ENCODE data around the gene MTIF3. TPM values are rescaled to one million over a fixed set of nuclear protein-coding genes. Genes with fewer than 3 reads are reported as not detected.
A peak's percentile ranks its signal among the peaks of the same experiment; 100 is the strongest.

Gene MTIF3
- total and polyA plus RNA-seq, 8 donors: 20.5 to 139 (median 80.1) TPM

DNA sequence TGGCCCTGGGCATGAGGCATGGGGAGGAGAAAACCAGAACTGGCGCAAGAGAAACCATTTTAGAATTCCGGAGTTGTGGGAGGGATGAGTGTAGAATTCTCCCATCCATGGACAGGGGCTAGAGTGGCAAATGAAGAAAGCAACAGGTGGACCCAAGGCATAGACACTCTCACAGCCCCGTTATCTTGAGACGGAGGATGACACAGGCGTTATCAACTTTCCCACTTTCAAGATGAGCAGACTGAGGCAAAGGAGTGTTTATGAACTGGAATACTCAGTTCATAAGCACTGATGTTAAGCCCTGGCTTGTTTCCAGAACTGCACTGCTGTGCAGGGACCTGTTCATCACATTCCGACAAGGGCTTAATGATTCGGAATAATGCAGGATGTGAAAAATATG is 27.0 kb downstream of the MTIF3 start:
- DNase-seq: peak in 1 of 2 donors; percentile 26
- WGBS, 5 donors: 66 to 89% (median 85%) methylated on average over 7 of the region's 7 CpGs
- intact Hi-C loops (cut with DNase I; ENCODE audit: low total_unique reads): no loop called here

DNA sequence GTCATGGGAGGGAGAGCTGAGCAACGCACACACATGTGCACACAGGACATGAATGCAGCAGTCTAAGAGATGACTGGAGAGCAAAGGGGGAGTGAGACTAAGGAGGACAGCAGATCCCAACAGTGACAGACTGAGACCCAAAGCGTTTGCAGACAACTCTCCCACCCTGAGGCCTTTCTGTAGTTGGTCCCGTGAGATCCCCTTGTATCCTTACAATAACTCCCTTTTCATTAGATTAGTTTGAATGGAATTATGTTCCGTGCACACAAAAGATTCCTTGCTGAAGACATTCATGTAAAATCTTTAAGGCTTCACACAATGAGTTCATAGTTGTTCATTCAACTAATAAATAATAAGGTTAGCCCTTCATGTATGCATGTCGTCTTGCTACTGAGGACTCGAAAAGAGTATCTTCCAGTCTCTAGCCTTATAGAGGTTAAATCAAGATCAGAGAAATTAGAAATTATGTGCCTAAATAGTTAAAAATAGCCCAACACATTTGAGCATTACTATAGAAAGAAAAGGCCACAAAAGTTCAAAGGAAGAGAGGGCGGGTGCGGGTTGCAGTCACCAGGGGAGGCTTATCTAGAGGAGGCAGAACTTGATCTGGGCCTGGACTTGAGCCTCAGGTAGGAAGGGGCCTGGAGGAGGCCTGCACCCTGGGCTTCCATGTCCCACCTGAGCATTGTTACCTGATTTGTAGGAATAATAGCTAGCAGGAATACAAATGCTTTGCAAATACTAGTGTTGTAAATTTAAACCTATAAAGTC is 29.1 kb downstream of the MTIF3 start:
- Histone ChIP-seq H3K36me3 (no peaks in the 10 kb centered on the region), H3K27ac (no peak overlapping the region), H3K27me3 (no peaks in the 10 kb centered on the region), H3K4me3 (no peak overlapping the region), H3K4me1 (peaks cover 18 to 25% (median 23%) of the 10 kb centered on the region in 4 donors), H3K9me3 (no peaks in the 10 kb centered on the region)
- intact Hi-C loops (cut with DNase I; ENCODE audit: low total_unique reads): no loop called here
- TF ChIP-seq EP300 (IDR thresholded peaks at IDR 0.05): no peak
- no peak for TF ChIP-seq POLR2A (IDR thresholded peaks at IDR 0.05)
- TF ChIP-seq POLR2AphosphoS5 (IDR thresholded peaks at IDR 0.05): no peak
- TF ChIP-seq, protein P1, sequence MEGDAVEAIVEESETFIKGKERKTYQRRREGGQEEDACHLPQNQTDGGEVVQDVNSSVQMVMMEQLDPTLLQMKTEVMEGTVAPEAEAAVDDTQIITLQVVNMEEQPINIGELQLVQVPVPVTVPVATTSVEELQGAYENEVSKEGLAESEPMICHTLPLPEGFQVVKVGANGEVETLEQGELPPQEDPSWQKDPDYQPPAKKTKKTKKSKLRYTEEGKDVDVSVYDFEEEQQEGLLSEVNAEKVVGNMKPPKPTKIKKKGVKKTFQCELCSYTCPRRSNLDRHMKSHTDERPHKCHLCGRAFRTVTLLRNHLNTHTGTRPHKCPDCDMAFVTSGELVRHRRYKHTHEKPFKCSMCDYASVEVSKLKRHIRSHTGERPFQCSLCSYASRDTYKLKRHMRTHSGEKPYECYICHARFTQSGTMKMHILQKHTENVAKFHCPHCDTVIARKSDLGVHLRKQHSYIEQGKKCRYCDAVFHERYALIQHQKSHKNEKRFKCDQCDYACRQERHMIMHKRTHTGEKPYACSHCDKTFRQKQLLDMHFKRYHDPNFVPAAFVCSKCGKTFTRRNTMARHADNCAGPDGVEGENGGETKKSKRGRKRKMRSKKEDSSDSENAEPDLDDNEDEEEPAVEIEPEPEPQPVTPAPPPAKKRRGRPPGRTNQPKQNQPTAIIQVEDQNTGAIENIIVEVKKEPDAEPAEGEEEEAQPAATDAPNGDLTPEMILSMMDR (IDR thresholded peaks at IDR 0.05): no peak
- WGBS, 5 donors: 85 to 92% (median 87%) methylated on average over 8 of the region's 8 CpGs
- DNase-seq: no peak

More for the DNA sequence above, 27.0 kb downstream of the MTIF3 start:
- Histone ChIP-seq H3K36me3 (peaks cover 4 to 11% (median 9%) of the 10 kb centered on the region in 4 donors), H3K27me3 (no peaks in the 10 kb centered on the region), H3K4me1 (peaks cover 36 to 43% (median 39%) of the 10 kb centered on the region in 4 donors), H3K27ac (peak overlapping the region in 1 of 5 donors; percentile 96), H3K4me3 (no peak overlapping the region), H3K9me3 (no peaks in the 10 kb centered on the region)
- TF ChIP-seq, protein P1 (IDR thresholded peaks at IDR 0.05): no peak
- no peak for TF ChIP-seq POLR2A (IDR thresholded peaks at IDR 0.05)
- TF ChIP-seq POLR2AphosphoS5 (IDR thresholded peaks at IDR 0.05): no peak
- TF ChIP-seq EP300 (IDR thresholded peaks at IDR 0.05): no peak

DNA sequence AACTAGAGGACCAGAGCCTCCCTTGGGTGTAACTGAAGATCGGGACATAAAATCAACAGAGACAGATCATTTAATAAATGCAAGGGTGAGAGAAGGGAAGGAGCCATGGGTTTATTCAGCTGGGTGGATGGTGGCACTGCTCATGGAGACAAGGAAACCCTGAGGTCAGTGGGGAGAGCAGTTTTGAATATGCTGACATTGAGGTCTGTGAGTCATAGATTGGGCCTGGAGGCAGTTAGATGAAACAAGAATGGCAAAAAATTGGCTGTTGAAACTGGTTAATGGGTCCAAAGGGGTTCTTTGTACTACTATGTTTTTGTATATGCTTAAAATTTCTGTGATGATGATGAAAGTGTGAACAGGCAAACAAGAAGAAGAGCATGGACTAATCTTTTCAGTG is 31.0 kb downstream of the MTIF3 start:
- DNase-seq: no peak
- Histone ChIP-seq H3K4me1 (peaks cover 0 to 10% (median 7%) of the 10 kb centered on the region in 4 donors), H3K4me3 (no peak overlapping the region), H3K27ac (no peak overlapping the region), H3K9me3 (no peaks in the 10 kb centered on the region), H3K36me3 (no peaks in the 10 kb centered on the region), H3K27me3 (no peaks in the 10 kb centered on the region)
- TF ChIP-seq, protein P1 (IDR thresholded peaks at IDR 0.05): no peak
- TF ChIP-seq POLR2A (IDR thresholded peaks at IDR 0.05): no peak
- TF ChIP-seq POLR2AphosphoS5 (IDR thresholded peaks at IDR 0.05): no peak
- no peak for TF ChIP-seq EP300 (IDR thresholded peaks at IDR 0.05)
- WGBS, 5 donors: 85 to 96% (median 90%) methylated on average over 1 of the region's 1 CpG
- intact Hi-C loops (cut with DNase I; ENCODE audit: low total_unique reads): no loop called here

DNA sequence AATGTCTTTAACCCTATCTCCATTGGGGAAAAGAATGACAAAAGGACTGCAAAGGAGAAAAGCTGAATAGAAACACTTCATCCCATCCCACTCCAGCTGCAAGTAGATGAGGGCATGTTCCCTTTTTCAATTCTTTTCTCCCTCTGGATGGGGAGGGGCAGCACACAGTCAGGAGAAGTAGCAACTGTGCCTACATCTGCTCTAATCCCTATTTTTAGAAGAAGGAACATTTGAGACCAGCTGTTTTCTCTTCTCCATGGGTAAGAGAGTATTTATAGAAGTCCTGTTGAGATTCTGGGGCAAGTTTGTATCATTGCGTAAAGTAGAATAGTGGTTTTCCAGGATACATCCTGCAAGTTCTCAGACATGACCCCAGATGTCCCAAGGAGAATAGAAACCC is 35.2 kb downstream of the MTIF3 start:
- H3K27ac ChIP-seq: no peak overlapping the region
- intact Hi-C loops (cut with DNase I; ENCODE audit: low total_unique reads): no loop called here
- no peaks in the 10 kb centered on the region for H3K9me3 ChIP-seq
- DNase-seq: no peak
- H3K4me1 ChIP-seq: peaks cover 0 to 3% (median 0%) of the 10 kb centered on the region in 4 donors
- H3K36me3 ChIP-seq: no peaks in the 10 kb centered on the region
- TF ChIP-seq EP300 (IDR thresholded peaks at IDR 0.05) (no peak), POLR2AphosphoS5 (IDR thresholded peaks at IDR 0.05) (no peak), POLR2A (IDR thresholded peaks at IDR 0.05) (no peak)
- TF ChIP-seq, protein P1 (IDR thresholded peaks at IDR 0.05): no peak
- 70 to 94% (median 79%) methylated on average over 1 of the region's 1 CpG for WGBS, 5 donors
- no peaks in the 10 kb centered on the region for H3K27me3 ChIP-seq
- no peak overlapping the region for H3K4me3 ChIP-seq
